Activated CD8-positive, alpha-beta T cell treated with anti-CD3 and anti-CD28 coated beads, Interleukin-2, amount 10 ng/mL, durations not matched to agents 7 days and 5 days (primary cell): ENCODE measurements around the gene PTPRF. TPM values are rescaled to one million over a fixed set of nuclear protein-coding genes. Genes with fewer than 3 reads are reported as not detected.

ENCODE experiments used
- ATAC-seq: fragments of 150-1000 bp; cut with Tn5 transposase; one replicate; pipeline ENCODE4 v1.10.0; 2021; ENCODE audit warnings: moderate library complexity
- CTCF ChIA-PET: fragments of 350-600 bp; sonication (Branson Sonifier 250); formaldehyde crosslinking; loops from one replicate; lab custom pipeline; 2021; ENCODE audit warnings: antibody characterized with exemption; lab: Charles Lee
- POLR2A ChIA-PET: fragments of 350-600 bp; sonication (Branson Sonifier 250); formaldehyde crosslinking; loops from one replicate; lab custom pipeline; 2021; ENCODE audit warnings: antibody characterized with exemption; lab: Charles Lee
- DNase-seq: peaks from one replicate; pipeline ENCODE4 v3.0.0-alpha.2; 2020
- H3K27ac Mint-ChIP-seq: one replicate; pipeline ENCODE4 v1.8.0; 2021; ENCODE audit warnings: mild to moderate bottlenecking, mixed read lengths
- H3K27me3 Mint-ChIP-seq: one replicate; pipeline ENCODE4 v1.8.0; 2021; ENCODE audit warnings: low read depth, mixed read lengths
- H3K36me3 Mint-ChIP-seq: one replicate; pipeline ENCODE4 v1.8.0; 2021; ENCODE audit warnings: low read depth, mixed read lengths
- H3K4me1 Mint-ChIP-seq: one replicate; pipeline ENCODE4 v1.8.0; 2021; ENCODE audit warnings: low read depth, mixed read lengths
- H3K4me3 Mint-ChIP-seq: one replicate; pipeline ENCODE4 v1.8.0; 2021; ENCODE audit warnings: mild to moderate bottlenecking, mixed read lengths
- H3K9me3 Mint-ChIP-seq: one replicate; pipeline ENCODE4 v1.8.0; 2022; ENCODE audit warnings: mixed read lengths; ENCODE audit not compliant: insufficient read depth
- total RNA-seq, 2 experiments: library from RNA; stranded (reverse); gene quantifications; one replicate each; pipeline ENCODE4 v1.2.3, GENCODE V29; 2021

The PTPRF gene
- total RNA-seq, 2 experiments from 2014 or later: 0.61 to 0.65 TPM

DNA sequence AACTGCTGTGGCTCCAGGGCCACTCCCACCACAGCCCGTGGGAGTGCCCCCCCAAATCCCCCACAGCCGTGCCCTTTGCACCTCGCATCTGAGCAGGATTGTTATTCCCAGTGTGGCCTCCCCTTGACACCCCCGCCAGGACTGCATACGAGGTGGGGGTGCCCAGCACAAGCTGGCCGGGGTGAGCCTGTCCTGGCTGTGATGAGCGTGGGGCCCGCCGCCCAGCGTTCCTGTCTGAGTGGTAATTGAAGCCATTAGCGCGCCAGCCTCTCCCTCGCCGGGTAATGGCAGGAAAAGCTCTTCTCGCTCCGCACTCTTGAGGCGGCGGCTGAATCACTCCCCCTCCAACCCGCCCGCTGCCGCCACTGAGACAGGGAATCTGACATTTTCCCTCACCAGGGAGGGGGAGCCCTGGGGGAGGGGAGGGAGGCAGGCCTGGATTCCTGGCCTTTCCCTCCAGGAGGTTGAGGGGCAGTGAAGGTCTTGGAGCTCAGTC, 27.7 kb downstream of the PTPRF start:
- no peak for ATAC-seq
- no peak for DNase-seq
- Mint-ChIP-seq H3K27ac (no peak overlapping the region), H3K4me3 (no peak overlapping the region), H3K4me1 (peaks cover 3% of the 10 kb centered on the region), H3K36me3 (no peaks in the 10 kb centered on the region), H3K27me3 (no peaks in the 10 kb centered on the region), H3K9me3 (no peaks in the 10 kb centered on the region)
- CTCF ChIA-PET: no interaction called here
- POLR2A ChIA-PET: no interaction called here

DNA sequence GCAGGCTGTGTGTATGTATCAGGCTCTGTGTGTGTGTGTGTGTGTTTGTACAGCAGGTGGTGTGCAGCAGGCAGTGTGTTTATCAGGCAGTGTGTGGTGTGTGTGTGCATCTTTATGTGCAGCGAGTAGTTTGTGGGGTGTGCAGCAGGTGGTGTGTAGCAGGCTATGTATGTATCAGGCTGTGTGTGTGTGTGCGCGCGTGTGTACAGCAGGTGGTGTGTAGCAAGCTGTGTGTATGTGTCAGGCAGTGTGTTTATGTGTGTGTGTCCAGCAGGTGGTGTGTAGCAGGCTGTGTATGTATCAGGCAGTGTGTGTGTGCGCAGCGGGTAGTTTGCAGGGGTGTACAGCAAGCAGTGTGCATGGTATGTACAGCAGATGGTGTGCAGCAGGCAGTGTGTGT, 29.0 kb downstream of the PTPRF start:
- Mint-ChIP-seq H3K27me3 (no peaks in the 10 kb centered on the region), H3K4me3 (no peak overlapping the region), H3K27ac (no peak overlapping the region), H3K36me3 (no peaks in the 10 kb centered on the region), H3K4me1 (no peaks in the 10 kb centered on the region), H3K9me3 (no peaks in the 10 kb centered on the region)
- POLR2A ChIA-PET: no interaction called here
- ATAC-seq: no peak
- CTCF ChIA-PET: no interaction called here
- DNase-seq: no peak

DNA sequence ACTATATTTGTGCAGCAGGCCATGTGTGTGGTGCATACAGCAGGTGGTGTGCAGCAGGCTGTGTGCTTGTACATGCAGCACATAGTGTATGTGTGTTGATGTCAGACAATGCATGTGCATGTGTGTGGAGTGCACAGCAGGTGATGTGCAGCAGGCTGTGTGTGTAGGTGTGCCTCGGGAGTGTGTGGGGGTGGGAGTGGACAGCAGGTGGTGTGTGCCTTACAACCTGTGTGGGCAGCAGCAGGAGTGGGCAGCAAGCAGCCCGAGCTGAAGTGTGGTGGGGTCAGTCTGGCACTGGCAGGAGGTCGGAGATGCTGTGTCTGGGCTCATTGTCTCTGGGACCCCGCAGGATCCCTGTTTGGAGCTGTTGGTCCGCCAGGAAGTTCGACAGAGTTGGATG, 29.6 kb downstream of the PTPRF start:
- ATAC-seq (no peak), DNase-seq (no peak)
- Mint-ChIP-seq H3K27ac (no peak overlapping the region), H3K4me3 (no peak overlapping the region), H3K9me3 (no peaks in the 10 kb centered on the region), H3K27me3 (no peaks in the 10 kb centered on the region), H3K36me3 (no peaks in the 10 kb centered on the region), H3K4me1 (peaks cover 5% of the 10 kb centered on the region)
- POLR2A ChIA-PET: no interaction called here
- CTCF ChIA-PET: no interaction called here

DNA sequence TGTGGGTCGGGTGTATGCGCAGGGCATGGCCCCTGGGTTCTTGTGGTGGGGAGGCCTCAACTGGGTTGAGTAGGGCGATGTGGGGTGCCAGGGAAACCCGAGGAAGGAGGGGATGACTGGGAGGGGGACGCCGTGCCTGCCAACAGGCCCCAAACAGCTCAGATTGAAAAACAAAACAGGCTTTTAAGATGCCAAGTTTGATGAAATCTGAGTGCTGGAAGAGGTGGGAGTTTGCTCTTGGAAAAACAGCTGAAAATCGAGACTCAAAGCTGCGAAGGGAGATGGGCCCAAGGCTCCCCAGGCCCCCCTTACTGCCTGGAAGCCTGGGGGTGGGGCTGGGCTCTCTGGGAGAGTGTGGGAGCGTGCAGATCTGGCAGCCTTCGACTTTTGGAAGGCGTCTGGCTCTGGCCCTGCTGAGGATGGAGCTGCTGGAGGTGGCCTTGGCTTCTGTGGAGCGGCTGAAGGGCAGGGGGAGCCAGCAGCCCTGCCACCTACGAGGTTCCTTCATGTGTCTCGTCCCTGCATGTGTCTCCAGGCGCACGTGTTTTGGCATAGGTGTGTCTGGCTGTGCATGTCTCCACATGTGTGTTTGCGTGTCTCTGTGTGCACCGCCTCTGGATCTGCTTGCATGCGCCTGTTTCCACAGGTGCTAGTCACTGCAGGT, 33.3 kb downstream of the PTPRF start:
- H3K9me3 Mint-ChIP-seq: no peaks in the 10 kb centered on the region
- H3K4me1 Mint-ChIP-seq: peaks cover 11% of the 10 kb centered on the region
- H3K36me3 Mint-ChIP-seq: no peaks in the 10 kb centered on the region
- ChIA-PET POLR2A (interaction anchor here (0.6 kb wide), 1 partner anchor 1865 kb away, joined by 3 read pairs; no protein-coding TSS in a partner anchor), CTCF (no interaction called here)
- peak overlapping the region; percentile 27 for H3K27ac Mint-ChIP-seq
- DNase-seq: no peak
- no peak for ATAC-seq
- no peak overlapping the region for H3K4me3 Mint-ChIP-seq
- H3K27me3 Mint-ChIP-seq: peaks cover 3% of the 10 kb centered on the region

DNA sequence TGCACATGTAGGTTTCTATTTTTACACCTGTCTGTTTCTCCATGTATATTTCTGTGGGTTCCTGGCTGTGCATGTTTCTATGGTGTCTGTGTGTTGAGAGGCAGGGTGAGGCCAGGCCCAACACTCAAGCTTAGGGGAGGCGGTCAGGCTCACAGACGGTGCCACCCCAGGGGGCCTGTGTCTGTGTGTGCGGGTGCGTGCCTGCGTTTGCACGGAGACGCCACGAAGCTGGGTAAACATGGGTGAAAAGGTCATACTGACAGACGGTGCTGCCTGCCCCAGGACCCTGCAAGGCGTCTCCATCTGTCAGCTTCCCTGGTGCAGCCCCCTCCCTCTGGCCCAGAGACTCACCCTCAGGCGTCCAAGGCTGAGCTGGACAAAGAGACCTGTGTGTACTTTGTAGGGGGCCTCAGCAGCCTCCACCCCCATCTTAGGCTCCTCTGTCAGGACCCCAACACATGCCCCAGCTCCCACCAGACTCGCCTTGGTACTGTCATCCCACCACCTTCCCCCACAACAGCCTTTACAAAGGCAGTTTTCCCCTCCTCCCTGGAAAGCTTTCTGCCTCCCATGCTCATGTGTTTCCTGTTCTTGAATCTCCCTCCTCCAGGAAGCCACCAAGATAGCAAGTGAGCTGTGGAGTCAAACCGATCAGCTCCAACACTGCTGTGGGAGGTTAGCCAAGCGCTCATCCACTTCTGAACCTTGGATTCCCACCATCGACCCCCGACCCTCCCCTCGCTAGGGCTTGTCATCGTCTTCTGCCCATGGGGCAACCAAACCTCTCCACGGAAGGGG, 34.1 kb downstream of the PTPRF start:
- peak overlapping the region; percentile 23 for H3K27ac Mint-ChIP-seq
- H3K4me1 Mint-ChIP-seq: peaks cover 11% of the 10 kb centered on the region
- H3K27me3 Mint-ChIP-seq: peaks cover 3% of the 10 kb centered on the region
- DNase-seq (no peak), ATAC-seq (no peak)
- ChIA-PET CTCF (interaction anchor here (1.5 kb wide), 1 partner anchor 10 kb away, joined by 3 read pairs; no protein-coding TSS in a partner anchor), POLR2A (interaction anchor here (0.6 kb wide), 1 partner anchor 1866 kb away, joined by 3 read pairs; no protein-coding TSS in a partner anchor)
- H3K36me3 Mint-ChIP-seq: no peaks in the 10 kb centered on the region
- H3K4me3 Mint-ChIP-seq: peak overlapping the region; percentile 48
- no peaks in the 10 kb centered on the region for H3K9me3 Mint-ChIP-seq

DNA sequence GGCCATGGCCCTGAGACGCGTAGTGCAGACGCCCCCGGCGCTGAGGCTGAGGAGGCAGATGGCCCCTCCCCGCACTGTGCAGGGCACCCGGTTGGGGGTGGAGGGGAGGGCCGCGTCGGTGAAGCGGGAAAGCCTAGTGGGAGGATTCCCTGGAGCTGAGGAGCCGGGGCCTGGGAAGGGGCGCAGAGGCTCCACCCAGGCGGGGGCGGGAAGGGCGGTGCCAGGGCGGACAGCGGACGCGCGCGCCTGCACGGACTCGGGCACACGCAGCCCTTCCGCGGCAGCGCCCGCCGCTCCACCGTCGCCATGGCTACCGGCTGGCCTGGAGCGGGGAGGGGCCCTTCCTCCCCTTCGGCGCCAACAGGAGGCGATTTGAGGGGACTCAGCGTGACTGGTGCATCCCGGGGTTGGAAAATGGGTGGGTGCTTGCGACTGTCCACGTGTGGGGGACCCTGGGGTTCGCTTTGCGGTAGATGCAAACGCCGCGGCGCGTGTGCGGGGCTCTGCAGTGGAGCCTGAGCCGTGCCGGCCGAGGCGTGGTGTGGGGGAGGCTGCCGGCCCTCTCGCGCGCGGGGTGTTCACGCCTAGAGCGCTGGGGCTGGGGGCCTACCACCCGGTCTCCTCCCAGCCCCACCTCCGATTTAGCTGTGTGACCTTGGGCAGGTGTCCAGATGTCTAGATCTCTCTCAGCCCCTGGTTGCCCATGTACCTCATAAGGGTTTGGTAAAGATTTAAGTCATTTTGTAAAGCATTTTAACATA, 35.1 kb downstream of the PTPRF start:
- ATAC-seq (peak; percentile 80), DNase-seq (peak; percentile 71)
- POLR2A ChIA-PET: no interaction called here
- CTCF ChIA-PET: interaction anchor here (1.5 kb wide), 1 partner anchor 11 kb away, joined by 3 read pairs; no protein-coding TSS in a partner anchor
- H3K9me3 Mint-ChIP-seq: no peaks in the 10 kb centered on the region
- peaks cover 3% of the 10 kb centered on the region for H3K27me3 Mint-ChIP-seq
- no peak overlapping the region for H3K27ac Mint-ChIP-seq
- H3K4me1 Mint-ChIP-seq: peaks cover 11% of the 10 kb centered on the region
- H3K4me3 Mint-ChIP-seq: peak overlapping the region; percentile 62
- no peaks in the 10 kb centered on the region for H3K36me3 Mint-ChIP-seq

DNA sequence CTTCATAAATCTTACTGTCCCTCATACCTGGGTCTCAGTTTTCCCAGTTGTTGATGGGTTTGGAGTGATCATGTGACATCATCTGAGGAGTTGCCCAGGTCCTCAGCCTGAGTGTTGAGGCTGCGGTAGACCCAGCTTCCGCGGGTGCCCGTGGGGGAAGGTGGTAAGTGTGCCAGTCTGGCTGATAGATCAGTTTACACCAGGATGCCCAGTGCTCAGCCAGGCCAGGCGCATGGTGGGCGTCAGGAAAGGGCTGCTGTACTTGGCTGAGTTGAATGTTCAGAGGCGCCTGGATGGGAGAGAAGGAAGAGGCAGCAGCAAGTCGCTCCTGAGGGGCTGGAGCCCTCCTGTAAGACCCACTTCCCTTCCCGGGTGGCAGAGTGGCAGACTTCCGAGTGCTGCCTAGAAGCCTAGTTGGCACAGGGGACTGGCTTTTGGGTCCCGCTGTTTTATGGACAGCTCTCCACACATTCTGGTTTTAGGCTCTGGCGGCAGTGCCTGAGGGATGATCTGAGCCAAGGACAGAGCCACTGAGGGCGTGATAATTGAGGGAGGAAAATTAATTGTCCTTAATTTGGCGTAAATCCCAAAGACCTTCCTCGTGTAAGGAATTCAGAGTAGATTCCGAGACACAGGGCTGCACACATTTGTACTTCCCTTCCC, 35.8 kb downstream of the PTPRF start:
- peaks cover 3% of the 10 kb centered on the region for H3K27me3 Mint-ChIP-seq
- no peaks in the 10 kb centered on the region for H3K9me3 Mint-ChIP-seq
- H3K27ac Mint-ChIP-seq: no peak overlapping the region
- ATAC-seq (no peak), DNase-seq (no peak)
- peaks cover 11% of the 10 kb centered on the region for H3K4me1 Mint-ChIP-seq
- no peaks in the 10 kb centered on the region for H3K36me3 Mint-ChIP-seq
- ChIA-PET POLR2A (no interaction called here), CTCF (no interaction called here)
- H3K4me3 Mint-ChIP-seq: peak overlapping the region; percentile 62

DNA sequence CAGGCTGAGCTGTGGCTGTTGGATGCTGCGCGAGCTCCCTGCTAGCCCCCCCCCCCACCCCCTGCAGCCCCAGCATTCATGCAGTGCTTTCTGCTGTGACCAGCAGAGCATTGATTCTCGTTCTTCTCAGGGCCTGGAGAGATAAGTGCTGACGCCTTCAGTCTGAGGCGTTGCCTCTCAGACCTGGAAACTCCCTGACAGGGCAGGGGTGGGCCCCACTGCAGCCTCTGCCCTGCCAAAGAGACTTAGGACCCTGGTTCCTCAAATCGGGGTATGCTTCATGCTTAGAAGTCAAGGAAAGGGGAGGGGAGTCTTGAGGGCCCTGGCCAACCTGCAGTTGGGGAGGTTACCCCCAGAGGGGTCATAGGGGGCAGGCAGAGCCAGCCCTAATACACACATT, 38.5 kb downstream of the PTPRF start:
- CTCF ChIA-PET: no interaction called here
- ATAC-seq (no peak), DNase-seq (no peak)
- H3K9me3 Mint-ChIP-seq: no peaks in the 10 kb centered on the region
- no peak overlapping the region for H3K27ac Mint-ChIP-seq
- H3K4me1 Mint-ChIP-seq: peaks cover 11% of the 10 kb centered on the region
- no peak overlapping the region for H3K4me3 Mint-ChIP-seq
- no peaks in the 10 kb centered on the region for H3K36me3 Mint-ChIP-seq
- POLR2A ChIA-PET: no interaction called here
- peaks cover 3% of the 10 kb centered on the region for H3K27me3 Mint-ChIP-seq

DNA sequence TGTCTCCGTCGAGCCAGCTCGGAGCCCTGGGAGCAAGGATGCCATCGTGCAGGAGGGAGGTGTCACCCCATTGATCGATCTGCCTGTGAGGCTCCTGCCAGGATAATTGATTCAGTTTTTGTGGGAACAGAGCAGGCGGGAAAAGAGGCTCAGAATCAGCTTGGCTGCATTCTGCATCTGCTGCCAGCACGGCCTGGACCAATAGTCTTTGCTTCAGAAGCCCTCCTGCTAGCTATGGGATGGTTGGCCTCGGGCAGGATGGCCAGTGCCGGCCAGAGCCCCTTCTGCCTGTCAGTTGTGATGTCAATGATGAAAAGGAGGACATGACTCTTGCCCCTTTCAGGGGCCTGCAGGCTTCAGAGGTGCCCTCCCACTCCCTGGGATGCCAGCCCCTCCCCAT, 39.6 kb downstream of the PTPRF start:
- Mint-ChIP-seq H3K36me3 (no peaks in the 10 kb centered on the region), H3K27me3 (peaks cover 3% of the 10 kb centered on the region), H3K9me3 (no peaks in the 10 kb centered on the region), H3K4me3 (no peak overlapping the region), H3K4me1 (peaks cover 5% of the 10 kb centered on the region), H3K27ac (no peak overlapping the region)
- CTCF ChIA-PET: no interaction called here
- POLR2A ChIA-PET: interaction anchor here (1.9 kb wide), 1 partner anchor 79 kb away, joined by 5 read pairs; the partner anchor contains the start of gene KDM4A
- no peak for ATAC-seq
- no peak for DNase-seq

DNA sequence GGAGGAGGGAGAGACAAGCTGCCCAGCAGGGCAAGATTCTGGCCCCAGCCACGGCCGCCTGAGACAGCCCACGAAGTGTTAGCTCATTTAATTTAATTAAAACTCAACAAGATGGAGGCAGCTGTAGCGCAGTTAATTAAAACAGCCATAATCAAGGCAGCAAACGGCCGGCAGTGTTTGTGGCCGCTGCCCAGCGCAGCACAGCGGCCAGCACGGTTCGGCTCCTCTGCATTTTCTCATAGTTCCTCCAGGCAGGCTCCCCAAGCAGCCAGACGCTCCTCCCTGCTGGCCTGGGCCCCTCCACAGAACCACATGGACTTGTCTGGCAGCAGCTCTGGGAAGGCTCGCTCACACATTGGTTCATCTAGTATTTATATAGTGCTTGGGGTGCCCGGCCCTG, 40.0 kb downstream of the PTPRF start:
- Mint-ChIP-seq H3K4me1 (peaks cover 5% of the 10 kb centered on the region), H3K27me3 (peaks cover 3% of the 10 kb centered on the region), H3K9me3 (no peaks in the 10 kb centered on the region), H3K27ac (no peak overlapping the region), H3K36me3 (no peaks in the 10 kb centered on the region), H3K4me3 (no peak overlapping the region)
- DNase-seq (no peak), ATAC-seq (no peak)
- POLR2A ChIA-PET: interaction anchor here (1.9 kb wide), 1 partner anchor 79 kb away, joined by 5 read pairs; the partner anchor contains the start of gene KDM4A
- CTCF ChIA-PET: interaction anchor here (1.6 kb wide), 1 partner anchor 16 kb away, joined by 5 read pairs; no protein-coding TSS in a partner anchor

DNA sequence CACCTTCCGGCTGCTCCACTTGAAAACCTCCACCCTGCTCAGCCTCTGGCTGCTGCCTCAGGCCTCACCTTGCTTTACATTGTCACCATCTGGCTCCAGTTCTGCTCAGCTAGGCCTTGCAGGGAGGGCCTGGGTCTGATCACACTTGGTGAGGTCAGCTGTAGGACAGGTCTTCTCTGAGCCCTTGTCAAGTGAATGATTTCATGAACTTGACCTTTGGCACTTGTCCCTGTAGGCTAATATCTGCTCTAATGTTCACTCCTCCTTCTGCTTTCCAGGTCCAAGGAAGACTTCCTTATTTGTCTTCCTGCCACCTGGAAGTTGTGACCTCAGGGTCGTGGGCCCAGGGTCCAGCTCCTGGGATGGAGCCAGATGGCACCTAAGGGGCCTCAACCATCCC, 41.4 kb downstream of the PTPRF start:
- Mint-ChIP-seq H3K4me1 (no peaks in the 10 kb centered on the region), H3K9me3 (no peaks in the 10 kb centered on the region), H3K36me3 (no peaks in the 10 kb centered on the region), H3K27ac (no peak overlapping the region), H3K27me3 (no peaks in the 10 kb centered on the region), H3K4me3 (no peak overlapping the region)
- ATAC-seq: no peak
- POLR2A ChIA-PET: interaction anchor here (1.9 kb wide), 1 partner anchor 78 kb away, joined by 5 read pairs; the partner anchor contains the start of gene KDM4A
- CTCF ChIA-PET: interaction anchor here (1.6 kb wide), 1 partner anchor 18 kb away, joined by 5 read pairs; no protein-coding TSS in a partner anchor
- no peak for DNase-seq
